Stomach (tissue), 9 donors: ENCODE results near the gene ZMIZ1. TPM values are rescaled to one million over a fixed set of nuclear protein-coding genes. Genes with fewer than 3 reads are reported as not detected.

Experiments used
- DNase-seq, 2 donors: peaks; one replicate each; pipeline versions ENCODE4 v3.0.0 to v3.0.0-alpha.2; 2013 to 2019
- H3K27ac ChIP-seq, 5 donors: fragments of 200-600 bp in 4 of 5; sonication (generic) in 4 of 5; one replicate each; pipeline ENCODE4 v1.5.1; 2013 to 2019; ENCODE audit warnings: mild to moderate bottlenecking in 1 of 5, moderate library complexity in 1 of 5
- H3K27me3 ChIP-seq, 3 donors: fragments of 200-600 bp; sonication (generic); one replicate each; pipeline ENCODE4 v1.5.1; 2017 to 2019; ENCODE audit warnings: mixed run types in 1 of 3
- H3K36me3 ChIP-seq, 4 donors: fragments of 200-600 bp; sonication (generic); 1 replicate in 3 of 4; 2 replicates in 1 of 4; pipeline ENCODE4 v1.5.1; 2016 to 2019
- H3K4me1 ChIP-seq, 4 donors: fragments of 200-600 bp; sonication (generic); one replicate each; pipeline ENCODE4 v1.5.1; 2016 to 2019
- H3K4me3 ChIP-seq, 4 donors: fragments of 200-600 bp; sonication (generic) in 3 of 4; one replicate each; pipeline ENCODE4 v1.5.1; 2016 to 2019; ENCODE audit warnings: mild to moderate bottlenecking in 1 of 4
- H3K9me3 ChIP-seq, 4 donors: fragments of 200-600 bp; sonication (generic); one replicate each; pipeline ENCODE4 v1.5.1; 2016 to 2019
- EP300 ChIP-seq: sonication (generic); formaldehyde crosslinking; IDR thresholded peaks from one replicate; pipeline ENCODE4 v1.6.1; 2017; ENCODE audit warnings: antibody characterized with exemption
- POLR2A ChIP-seq, 4 donors: fragments of 450-650 bp; IDR thresholded peaks; one replicate each; pipeline ENCODE4 v1.6.1; 2016; ENCODE audit warnings: antibody characterized with exemption in 4 of 4, control low read depth in 2 of 4, mild to moderate bottlenecking in 1 of 4, moderate library complexity in 1 of 4
- POLR2AphosphoS5 ChIP-seq, 3 donors: sonication (generic); formaldehyde crosslinking; IDR thresholded peaks; one replicate each; pipeline ENCODE4 v1.6.1; 2016; ENCODE audit warnings: antibody characterized with exemption in 3 of 3
- WGBS, 5 donors: extraction: QIAGEN DNeasy Blood & Tissue Kit in 3 of 5; methylation state at CpG; one replicate each; pipeline versions ENCODE4 v1.1.5 to v1.1.7; 2013 to 2018; 5-methylcytosine and 5-hydroxymethylcytosine counted together
- intact Hi-C: fragments of 100-400 bp; cut with DNase I; formaldehyde crosslinking; loops from one replicate; pipeline ENCODE4 v1.15.1; 2023; ENCODE audit warnings: low total_unique reads
- polyA plus RNA-seq, 3 donors: library from polyadenylated mRNA; stranded (reverse); fragments of 200-250 nt; gene quantifications; one replicate each; pipeline ENCODE4 v1.2.3, GENCODE V29; 2013
- total RNA-seq, 5 donors: library from RNA; depleted of rRNA; stranded (reverse); fragments of >200 nt; gene quantifications; one replicate each; pipeline versions ENCODE4 v1.1.0 to v1.2.3, GENCODE V29; 2014 to 2016
- TF ChIP-seq, protein P1 (sequence below), 7 experiments: fragments of 450-650 bp in 4 of 7; fragments of 200-600 bp in 3 of 7; sonication (generic) in 3 of 7; IDR thresholded peaks; one replicate each; pipeline ENCODE4 v1.5.1; 2016 to 2019; ENCODE audit warnings: antibody characterized with exemption in 7 of 7, control low read depth in 2 of 7, mild to moderate bottlenecking in 1 of 7
- donor health status: healthy with polysubstance abuse.
- donor health status: Bipolar disorder and iron deficiency.
- donor health status: healthy.

ZMIZ1 gene
- total and polyA plus RNA-seq, 8 donors, result 17.7 to 103 (median 26.3) TPM

DNA sequence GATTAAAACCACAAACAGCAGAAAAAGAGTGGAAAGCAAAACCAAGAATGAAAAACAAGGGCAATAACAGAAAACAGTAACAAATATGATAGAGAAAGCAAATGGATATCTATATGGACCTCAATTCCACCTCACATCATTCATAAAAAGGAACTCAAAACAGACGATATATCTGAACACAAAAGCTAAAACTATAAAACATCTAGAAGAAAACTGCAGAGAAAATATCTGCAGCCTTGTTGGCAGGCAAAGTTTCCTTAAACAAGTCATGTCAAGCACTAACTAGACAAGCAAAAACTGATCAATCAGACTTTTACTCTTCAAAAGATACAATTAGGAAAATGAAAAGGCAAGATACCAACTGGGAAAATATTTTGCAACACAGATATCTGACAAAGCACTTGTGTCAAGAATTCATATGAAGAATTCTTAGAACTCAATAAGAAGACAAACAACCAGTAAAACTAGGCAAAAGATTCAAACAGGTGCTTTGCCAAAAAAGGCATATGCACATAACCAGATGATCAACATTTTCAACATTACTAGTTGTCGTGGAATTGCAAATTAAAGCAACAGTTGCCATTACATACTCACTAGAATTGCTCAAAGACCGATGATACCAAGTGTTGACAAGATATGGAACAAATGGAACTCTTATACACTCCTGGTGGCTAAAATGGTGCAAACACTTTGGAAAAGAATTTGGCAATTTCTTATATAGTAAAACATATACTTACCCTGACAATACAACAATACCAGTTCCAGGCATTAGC lies 25.9 kb upstream of the ZMIZ1 start:
- intact Hi-C loops, result no loop called here
- Histone ChIP-seq H3K27ac (no peak overlapping the region), H3K27me3 (no peaks in the 10 kb centered on the region), H3K9me3 (no peaks in the 10 kb centered on the region), H3K4me1 (peaks cover 3 to 11% (median 7%) of the 10 kb centered on the region in 4 donors), H3K36me3 (no peaks in the 10 kb centered on the region), H3K4me3 (no peak overlapping the region)
- 63 to 89% (median 88%) methylated on average over 3 of the region's 3 CpGs for WGBS, 5 donors
- TF ChIP-seq POLR2AphosphoS5 (IDR thresholded peaks at IDR 0.05) (no peak), EP300 (no peak), POLR2A (IDR thresholded peaks at IDR 0.05) (no peak)
- TF ChIP-seq, protein P1, sequence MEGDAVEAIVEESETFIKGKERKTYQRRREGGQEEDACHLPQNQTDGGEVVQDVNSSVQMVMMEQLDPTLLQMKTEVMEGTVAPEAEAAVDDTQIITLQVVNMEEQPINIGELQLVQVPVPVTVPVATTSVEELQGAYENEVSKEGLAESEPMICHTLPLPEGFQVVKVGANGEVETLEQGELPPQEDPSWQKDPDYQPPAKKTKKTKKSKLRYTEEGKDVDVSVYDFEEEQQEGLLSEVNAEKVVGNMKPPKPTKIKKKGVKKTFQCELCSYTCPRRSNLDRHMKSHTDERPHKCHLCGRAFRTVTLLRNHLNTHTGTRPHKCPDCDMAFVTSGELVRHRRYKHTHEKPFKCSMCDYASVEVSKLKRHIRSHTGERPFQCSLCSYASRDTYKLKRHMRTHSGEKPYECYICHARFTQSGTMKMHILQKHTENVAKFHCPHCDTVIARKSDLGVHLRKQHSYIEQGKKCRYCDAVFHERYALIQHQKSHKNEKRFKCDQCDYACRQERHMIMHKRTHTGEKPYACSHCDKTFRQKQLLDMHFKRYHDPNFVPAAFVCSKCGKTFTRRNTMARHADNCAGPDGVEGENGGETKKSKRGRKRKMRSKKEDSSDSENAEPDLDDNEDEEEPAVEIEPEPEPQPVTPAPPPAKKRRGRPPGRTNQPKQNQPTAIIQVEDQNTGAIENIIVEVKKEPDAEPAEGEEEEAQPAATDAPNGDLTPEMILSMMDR (IDR thresholded peaks at IDR 0.05), result no peak
- DNase-seq, result no peak

DNA sequence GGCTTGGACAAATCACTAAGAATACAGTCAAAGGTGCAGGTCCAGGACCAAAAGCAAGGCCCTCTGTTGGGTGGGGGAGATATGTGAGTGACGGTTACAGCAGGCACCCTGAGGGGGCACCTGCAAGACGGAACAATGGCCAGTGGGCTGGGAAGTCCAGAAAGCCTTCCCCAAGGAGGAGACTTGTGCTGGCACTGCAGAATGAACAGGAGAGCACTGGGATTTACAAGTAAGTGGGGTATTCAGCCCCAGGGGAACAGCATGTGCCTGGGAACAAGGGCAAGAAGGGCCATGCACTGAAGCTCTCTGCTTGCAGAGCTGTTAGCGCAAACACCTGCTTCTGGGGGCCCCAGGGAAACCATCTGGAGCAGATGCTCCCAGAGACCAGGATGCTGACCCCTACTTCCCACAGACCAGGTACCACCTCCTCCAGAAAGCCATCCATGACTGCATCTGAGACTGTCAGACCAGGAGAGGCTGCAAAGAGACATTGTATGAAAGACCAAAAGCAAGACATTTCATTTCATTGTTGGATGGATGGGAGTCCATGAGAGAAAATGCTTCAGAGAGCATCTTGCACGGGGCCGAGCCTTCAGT lies 24.6 kb upstream of the ZMIZ1 start:
- Histone ChIP-seq H3K9me3 (no peaks in the 10 kb centered on the region), H3K27me3 (no peaks in the 10 kb centered on the region), H3K27ac (no peak overlapping the region), H3K36me3 (no peaks in the 10 kb centered on the region), H3K4me1 (peaks cover 16 to 24% (median 20%) of the 10 kb centered on the region in 4 donors), H3K4me3 (no peak overlapping the region)
- TF ChIP-seq POLR2AphosphoS5 (IDR thresholded peaks at IDR 0.05) (no peak), POLR2A (IDR thresholded peaks at IDR 0.05) (no peak), EP300 (no peak)
- TF ChIP-seq, protein P1 (IDR thresholded peaks at IDR 0.05), result no peak
- no peak for DNase-seq
- 93 to 98% (median 96%) methylated on average over 5 of the region's 5 CpGs for WGBS, 5 donors
- intact Hi-C loops, result no loop called here

DNA sequence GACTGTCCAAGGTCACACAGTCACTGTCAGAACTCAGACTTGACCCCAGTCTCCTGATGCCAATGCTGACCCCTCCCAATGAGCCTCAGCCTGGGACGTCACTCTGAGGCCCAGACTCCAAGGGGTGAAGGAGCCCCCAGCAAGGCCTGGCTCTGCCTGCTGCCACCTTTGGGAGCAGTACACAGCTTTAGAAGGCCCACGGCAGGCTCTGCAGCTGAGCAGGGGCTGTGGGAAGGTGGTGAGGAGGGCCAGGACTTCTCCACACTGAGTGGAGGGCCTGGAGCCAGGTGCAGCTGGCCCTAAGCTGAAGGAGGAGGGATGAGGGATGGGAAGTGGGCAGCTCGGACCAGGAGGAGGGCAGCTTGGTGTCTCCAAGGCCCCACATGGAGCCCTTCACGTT lies 23.9 kb upstream of the ZMIZ1 start:
- TF ChIP-seq, protein P1 (IDR thresholded peaks at IDR 0.05), result no peak
- TF ChIP-seq EP300 (no peak), POLR2A (IDR thresholded peaks at IDR 0.05) (no peak), POLR2AphosphoS5 (IDR thresholded peaks at IDR 0.05) (no peak)
- Histone ChIP-seq H3K36me3 (no peaks in the 10 kb centered on the region), H3K4me3 (no peak overlapping the region), H3K27ac (no peak overlapping the region), H3K9me3 (no peaks in the 10 kb centered on the region), H3K4me1 (peaks cover 17 to 31% (median 27%) of the 10 kb centered on the region in 4 donors), H3K27me3 (no peaks in the 10 kb centered on the region)
- WGBS, 5 donors, result 76 to 92% (median 83%) methylated on average over 3 to 4 of the region's 4 CpGs
- intact Hi-C loops, result no loop called here
- no peak for DNase-seq

DNA sequence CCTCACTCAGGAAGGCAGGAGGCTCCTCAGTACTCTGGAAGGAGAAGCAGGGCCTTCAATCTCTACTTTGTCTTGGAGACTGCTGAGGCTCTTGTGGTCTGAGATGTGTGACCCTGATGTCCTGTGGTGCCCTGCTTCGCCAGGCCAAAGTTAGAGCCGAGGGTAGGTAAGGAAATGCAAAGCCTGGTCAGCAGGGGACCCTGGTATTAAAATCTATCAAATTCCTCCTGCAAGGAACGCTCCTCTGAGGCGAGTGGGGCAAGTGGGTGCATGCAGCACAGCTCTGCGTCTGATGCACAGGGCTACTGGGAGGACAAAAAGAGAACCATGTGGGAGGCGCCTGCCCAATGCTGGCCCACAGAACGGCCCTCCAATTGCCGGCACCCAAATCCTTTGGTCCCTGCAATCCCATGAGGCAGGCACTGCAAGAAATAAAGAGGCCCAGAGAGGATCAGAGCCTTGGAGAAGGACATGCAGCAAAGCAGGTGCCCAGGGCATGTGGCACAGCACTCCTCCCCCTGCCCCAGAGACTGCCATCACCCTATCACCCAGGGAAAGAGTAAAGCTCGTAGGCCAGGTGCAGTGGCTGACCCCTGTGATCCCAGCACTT lies 23.1 kb upstream of the ZMIZ1 start:
- Histone ChIP-seq H3K4me1 (peaks cover 25 to 39% (median 35%) of the 10 kb centered on the region in 4 donors), H3K4me3 (no peak overlapping the region), H3K36me3 (no peaks in the 10 kb centered on the region), H3K27me3 (no peaks in the 10 kb centered on the region), H3K27ac (no peak overlapping the region), H3K9me3 (no peaks in the 10 kb centered on the region)
- 72 to 92% (median 83%) methylated on average over 8 to 9 of the region's 9 CpGs for WGBS, 5 donors
- DNase-seq, result no peak
- intact Hi-C loops, result no loop called here
- no peak for TF ChIP-seq POLR2A (IDR thresholded peaks at IDR 0.05)
- TF ChIP-seq EP300, result no peak
- TF ChIP-seq POLR2AphosphoS5 (IDR thresholded peaks at IDR 0.05), result no peak
- TF ChIP-seq, protein P1 (IDR thresholded peaks at IDR 0.05), result no peak
